ENCODE results near the gene UBE2F. TPM values are rescaled to one million over a fixed set of nuclear protein-coding genes. Genes with fewer than 3 reads are reported as not detected.
"Not testable (repeated sequence)": the region's sequence is repeated elsewhere in the genome, so short reads cannot be mapped to it uniquely, and the experiment has no call there.

UBE2F gene
- total and polyA plus RNA-seq, 9 of the 15 experiments (the other 6 are each of a cell fraction or from before 2014, with no cell fraction given) = 18.1 to 88.1 (median 53.0) TPM

DNA sequence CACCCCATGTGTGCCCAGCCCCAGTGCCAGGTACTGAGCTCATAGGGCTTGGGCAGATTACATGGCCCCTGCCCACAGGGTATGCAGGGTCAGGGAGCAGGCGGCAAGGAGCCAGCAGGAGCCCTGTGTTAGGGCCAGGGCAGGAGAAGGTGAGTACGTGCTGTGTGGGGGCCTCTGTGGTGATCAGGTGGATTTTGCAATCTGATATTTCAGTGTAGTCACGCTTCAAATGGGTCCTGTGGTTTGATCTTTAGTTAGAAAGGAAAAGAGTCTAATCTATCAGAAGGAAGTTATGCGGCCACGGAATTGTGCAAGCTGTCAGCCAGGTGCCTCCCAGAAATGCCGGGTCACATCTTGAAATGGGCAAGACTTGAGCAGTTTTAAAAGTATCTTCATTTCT is 13.9 kb downstream of the UBE2F start:
- no peak for FAIRE-seq
- H3K9ac ChIP-seq (ENCODE audit: insufficient read depth in 1 of 2, low read depth in 2 of 2, low read length in 2 of 2) = no peak overlapping the region
- 62% methylated on average over 6 of the region's 6 CpGs for WGBS (ENCODE audit: insufficient coverage, low coverage, missing lambda C conversion rate)
- peaks cover 96% of the 10 kb centered on the region for H3K79me2 ChIP-seq (ENCODE audit: control insufficient read depth, insufficient read depth, low read length)
- ChIA-PET POLR2A (interaction anchor here (1.2 to 2.7 kb wide), 3 partner anchors 11 to 13 kb away, joined by 4 to 9 read pairs (median 7); no protein-coding TSS in a partner anchor), CTCF (ENCODE audit: low intra/inter-chr PET ratio) (no interaction called here)
- H3K4me3 ChIP-seq = no peak overlapping the region
- BruUV-seq (replicated peaks) = no TSS peak
- H3K36me3 ChIP-seq (ENCODE audit: control insufficient read depth, insufficient read depth, low read length) = peaks cover 41% of the 10 kb centered on the region; the same call in 2 of the 3 replicates
- H2AFZ ChIP-seq (ENCODE audit: low read depth, low read length) = no peak overlapping the region
- no peak overlapping the region for H3K27ac ChIP-seq (ENCODE audit: extremely low read depth, low read depth, low read length)
- H3K4me2 ChIP-seq (ENCODE audit: insufficient read depth, low read length) = no peak overlapping the region
- H3K9me1 ChIP-seq (ENCODE audit: control insufficient read depth, insufficient read depth, low read length) = peaks cover 2% of the 10 kb centered on the region
- peaks cover 22 to 26% of the 10 kb centered on the region in 2 experiments; a peak in 4 of 5 replicates for H3K4me1 ChIP-seq (replicated peaks in 1 of 2; ENCODE audit: control insufficient read depth in 2 of 2, insufficient read depth in 2 of 2, low read length in 2 of 2)
- no peaks in the 10 kb centered on the region for H3K27me3 ChIP-seq (ENCODE audit: control insufficient read depth in 2 of 2, insufficient read depth in 2 of 2, low read length in 2 of 2)
- no peak for TF ChIP-seq ZBTB7A (IDR thresholded peaks at IDR 0.05; ENCODE audit: borderline replicate concordance, control insufficient read depth, low read depth, low read length)
- TF ChIP-seq ZNF274 (IDR thresholded peaks at IDR 0.05; ENCODE audit: borderline replicate concordance, low read depth, low read length) = no peak
- no peak for DNase-seq (ENCODE audit: extremely low read depth in 1 of 4, low spot score in 3 of 4)
- no peaks in the 10 kb centered on the region for H3K9me3 ChIP-seq (replicated peaks; ENCODE audit: control insufficient read depth, insufficient read depth, low read depth, low read length)
- ATAC-seq = no peak
- intact Hi-C loops (cut with micrococcal nuclease) = no loop called here
- H4K20me1 ChIP-seq (replicated peaks; ENCODE audit: control insufficient read depth, insufficient read depth, low read length) = peaks cover 36% of the 10 kb centered on the region
- in situ Hi-C loops (cut with MboI) = no loop called here

DNA sequence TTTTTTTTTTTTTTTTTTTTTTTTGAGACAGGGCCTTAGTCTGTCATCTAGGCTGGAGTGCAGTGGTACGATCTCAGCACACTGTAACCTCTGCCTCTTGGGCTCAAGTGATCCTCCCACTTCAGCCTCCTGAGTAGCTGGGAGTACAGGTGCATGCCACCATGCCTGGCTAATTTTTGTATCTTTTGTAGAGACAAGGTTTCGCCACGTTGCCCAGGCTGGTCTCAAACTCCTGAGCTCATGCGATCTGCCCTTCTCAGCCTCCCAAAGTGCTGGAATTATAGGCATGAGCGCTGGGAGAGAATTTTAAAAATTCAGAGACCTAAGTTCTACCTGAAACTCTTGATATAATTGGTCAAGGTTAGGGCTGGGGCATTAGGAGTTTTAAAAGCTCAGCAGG is 14.8 kb downstream of the UBE2F start:
- not testable (repeated sequence) for FAIRE-seq

More for the DNA sequence above, 14.8 kb downstream of the UBE2F start:
- H3K27me3 ChIP-seq (ENCODE audit: control insufficient read depth in 2 of 2, insufficient read depth in 2 of 2, low read length in 2 of 2); H3K27ac ChIP-seq (ENCODE audit: extremely low read depth, low read depth, low read length); DNase-seq (ENCODE audit: extremely low read depth in 1 of 4, low spot score in 3 of 4); CTCF ChIA-PET (ENCODE audit: low intra/inter-chr PET ratio); H3K9me3 ChIP-seq (replicated peaks; ENCODE audit: control insufficient read depth, insufficient read depth, low read depth, low read length); in situ Hi-C loops (cut with MboI); ATAC-seq; H3K4me3 ChIP-seq; H3K9ac ChIP-seq (ENCODE audit: insufficient read depth in 1 of 2, low read depth in 2 of 2, low read length in 2 of 2); H3K4me2 ChIP-seq (ENCODE audit: insufficient read depth, low read length); H3K9me1 ChIP-seq (ENCODE audit: control insufficient read depth, insufficient read depth, low read length); BruUV-seq (replicated peaks); POLR2A ChIA-PET; H2AFZ ChIP-seq (ENCODE audit: low read depth, low read length); intact Hi-C loops (cut with micrococcal nuclease): not testable (repeated sequence)
- Histone ChIP-seq H3K36me3 (ENCODE audit: control insufficient read depth, insufficient read depth, low read length) (peaks cover 33% of the 10 kb centered on the region; the same call in 2 of the 3 replicates), H3K4me1 (replicated peaks in 1 of 2; ENCODE audit: control insufficient read depth in 2 of 2, insufficient read depth in 2 of 2, low read length in 2 of 2) (peaks cover 20 to 22% of the 10 kb centered on the region in 2 experiments; a peak in 4 of 5 replicates), H4K20me1 (replicated peaks; ENCODE audit: control insufficient read depth, insufficient read depth, low read length) (peaks cover 30% of the 10 kb centered on the region), H3K79me2 (ENCODE audit: control insufficient read depth, insufficient read depth, low read length) (peaks cover 96% of the 10 kb centered on the region)
- WGBS (ENCODE audit: insufficient coverage, low coverage, missing lambda C conversion rate) = 92% methylated on average over 5 of the region's 5 CpGs

Data from K562 (cell line).